Endothelial cell (in vitro differentiated cells): ENCODE results near the gene ADARB2. TPM values are rescaled to one million over a fixed set of nuclear protein-coding genes. Genes with fewer than 3 reads are reported as not detected.

Experiments used
- DNase-seq: peaks from one replicate; pipeline ENCODE4 v3.0.0; 2021; ENCODE audit warnings: low spot score
- H3K27ac Mint-ChIP-seq: one replicate; pipeline ENCODE4 v1.8.0; 2021; ENCODE audit warnings: mixed read lengths, inconsistent platforms; ENCODE audit not compliant: unreplicated experiment
- H3K27me3 Mint-ChIP-seq: one replicate; pipeline ENCODE4 v1.8.0; 2021; ENCODE audit warnings: mild to moderate bottlenecking, moderate library complexity, mixed read lengths, inconsistent platforms; ENCODE audit not compliant: unreplicated experiment
- H3K36me3 Mint-ChIP-seq: one replicate; pipeline ENCODE4 v1.8.0; 2021; ENCODE audit warnings: mild to moderate bottlenecking, low read depth, mixed read lengths, inconsistent platforms; ENCODE audit not compliant: unreplicated experiment
- H3K4me1 Mint-ChIP-seq: one replicate; pipeline ENCODE4 v1.8.0; 2021; ENCODE audit warnings: mild to moderate bottlenecking, mixed read lengths, inconsistent platforms; ENCODE audit not compliant: unreplicated experiment
- H3K4me3 Mint-ChIP-seq: one replicate; pipeline ENCODE4 v1.8.0; 2021; ENCODE audit warnings: mild to moderate bottlenecking, mixed read lengths, inconsistent platforms; ENCODE audit not compliant: unreplicated experiment
- H3K9me3 Mint-ChIP-seq: one replicate; pipeline ENCODE4 v1.8.0; 2021; ENCODE audit warnings: mixed read lengths, inconsistent platforms; ENCODE audit not compliant: unreplicated experiment
- total RNA-seq: library from RNA; stranded (reverse); fragmentation: NEBNext Ultra II Directional; extraction: Animal tissue kit (Norgen Biotek cat#: 25700); gene quantifications from one replicate; pipeline ENCODE4 v1.2.1, GENCODE V29; 2021; ENCODE audit not compliant: unreplicated experiment
- TF ChIP-seq, protein P1 (sequence below): fragments of 200-600 bp; sonication (generic); IDR thresholded peaks from one replicate; pipeline ENCODE4 v1.5.0; 2021; ENCODE audit warnings: antibody characterized with exemption; ENCODE audit not compliant: unreplicated experiment

The ADARB2 gene
- total RNA-seq, 1 donor from 2014 or later: 54.9 TPM

DNA sequence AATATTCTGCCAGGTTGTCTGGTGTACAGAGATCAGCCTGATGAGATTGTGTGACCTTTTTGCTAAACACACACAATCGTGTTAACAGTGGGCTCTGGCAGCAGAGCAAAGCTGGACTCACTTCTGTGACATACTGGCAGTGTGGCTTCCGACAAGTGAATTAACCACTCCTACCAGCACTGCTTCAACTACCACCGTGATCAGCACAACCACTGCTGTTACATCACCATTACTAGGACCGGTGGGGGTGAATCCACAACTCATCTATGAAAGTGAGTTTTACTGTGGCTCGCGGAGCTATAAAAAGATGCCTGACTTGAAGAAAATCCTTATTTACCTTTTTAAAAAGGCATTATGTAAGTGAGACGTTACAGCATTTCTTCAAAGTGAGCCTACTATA is 545.6 kb downstream of the ADARB2 start:
- H3K27me3 Mint-ChIP-seq: peaks cover 1% of the 10 kb centered on the region
- H3K27ac Mint-ChIP-seq: no peak overlapping the region
- H3K4me3 Mint-ChIP-seq: no peak overlapping the region
- no peaks in the 10 kb centered on the region for H3K9me3 Mint-ChIP-seq
- H3K4me1 Mint-ChIP-seq: peaks cover 17% of the 10 kb centered on the region
- TF ChIP-seq, protein P1, sequence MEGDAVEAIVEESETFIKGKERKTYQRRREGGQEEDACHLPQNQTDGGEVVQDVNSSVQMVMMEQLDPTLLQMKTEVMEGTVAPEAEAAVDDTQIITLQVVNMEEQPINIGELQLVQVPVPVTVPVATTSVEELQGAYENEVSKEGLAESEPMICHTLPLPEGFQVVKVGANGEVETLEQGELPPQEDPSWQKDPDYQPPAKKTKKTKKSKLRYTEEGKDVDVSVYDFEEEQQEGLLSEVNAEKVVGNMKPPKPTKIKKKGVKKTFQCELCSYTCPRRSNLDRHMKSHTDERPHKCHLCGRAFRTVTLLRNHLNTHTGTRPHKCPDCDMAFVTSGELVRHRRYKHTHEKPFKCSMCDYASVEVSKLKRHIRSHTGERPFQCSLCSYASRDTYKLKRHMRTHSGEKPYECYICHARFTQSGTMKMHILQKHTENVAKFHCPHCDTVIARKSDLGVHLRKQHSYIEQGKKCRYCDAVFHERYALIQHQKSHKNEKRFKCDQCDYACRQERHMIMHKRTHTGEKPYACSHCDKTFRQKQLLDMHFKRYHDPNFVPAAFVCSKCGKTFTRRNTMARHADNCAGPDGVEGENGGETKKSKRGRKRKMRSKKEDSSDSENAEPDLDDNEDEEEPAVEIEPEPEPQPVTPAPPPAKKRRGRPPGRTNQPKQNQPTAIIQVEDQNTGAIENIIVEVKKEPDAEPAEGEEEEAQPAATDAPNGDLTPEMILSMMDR: no peak
- DNase-seq: no peak
- H3K36me3 Mint-ChIP-seq: peaks cover 3% of the 10 kb centered on the region

DNA sequence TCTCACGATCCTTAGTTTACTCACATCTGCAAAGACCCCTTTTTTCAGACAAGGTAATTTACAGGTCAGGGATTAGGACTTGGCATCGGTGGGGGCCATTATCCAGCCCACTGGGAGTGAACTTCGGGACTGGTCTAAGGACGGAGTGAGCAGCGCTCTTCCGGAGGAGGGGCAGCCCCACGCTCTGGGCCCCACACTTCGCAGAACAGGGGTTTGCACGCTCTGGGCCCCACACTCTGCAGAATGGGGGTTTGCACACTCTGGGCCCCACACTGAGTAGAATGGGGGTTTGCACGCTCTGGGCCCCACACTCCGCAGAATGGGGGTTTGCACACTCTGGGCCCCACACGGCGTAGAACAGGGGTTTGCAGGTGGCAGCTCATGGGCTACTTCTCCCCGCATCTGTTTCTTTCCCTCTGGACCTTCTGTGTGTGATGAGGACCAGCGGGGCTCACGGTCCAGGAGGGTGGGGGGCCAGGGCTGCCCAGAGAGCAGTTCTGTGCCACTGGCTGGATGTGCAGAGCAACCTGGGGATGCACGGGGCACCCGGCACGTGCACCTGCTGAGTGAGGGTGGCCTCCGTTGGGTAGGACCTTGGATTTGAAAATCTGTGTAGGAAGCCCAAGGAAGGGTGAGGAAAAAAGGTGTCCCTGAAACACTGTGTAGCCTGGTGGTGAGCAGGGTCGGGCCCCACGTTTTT is 546.4 kb downstream of the ADARB2 start:
- Mint-ChIP-seq H3K4me3 (no peak overlapping the region), H3K9me3 (no peaks in the 10 kb centered on the region), H3K27ac (no peak overlapping the region), H3K4me1 (peaks cover 14% of the 10 kb centered on the region), H3K36me3 (peaks cover 3% of the 10 kb centered on the region), H3K27me3 (peaks cover 1% of the 10 kb centered on the region)
- no peak for DNase-seq
- TF ChIP-seq, protein P1: no peak

DNA sequence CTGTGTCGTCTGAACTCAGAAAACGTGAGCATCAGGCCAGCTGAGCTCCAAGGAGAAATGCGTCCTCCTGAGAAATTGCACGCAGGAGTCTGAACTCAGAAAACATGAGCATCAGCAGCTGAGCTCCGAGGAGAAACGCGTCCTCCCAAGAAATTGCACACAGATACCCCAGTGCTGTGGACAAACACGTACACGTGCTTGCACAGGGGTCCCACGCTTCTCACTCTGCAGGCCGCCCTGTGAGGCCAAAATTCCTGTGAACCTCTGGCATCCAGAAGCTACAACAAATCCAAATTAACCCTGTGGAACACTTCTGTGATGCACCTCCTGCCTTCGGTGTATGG is 547.3 kb downstream of the ADARB2 start:
- Mint-ChIP-seq H3K27me3 (peaks cover 1% of the 10 kb centered on the region), H3K27ac (no peak overlapping the region), H3K4me1 (peaks cover 13% of the 10 kb centered on the region), H3K4me3 (no peak overlapping the region), H3K36me3 (peaks cover 6% of the 10 kb centered on the region), H3K9me3 (no peaks in the 10 kb centered on the region)
- DNase-seq: no peak
- TF ChIP-seq, protein P1: no peak

DNA sequence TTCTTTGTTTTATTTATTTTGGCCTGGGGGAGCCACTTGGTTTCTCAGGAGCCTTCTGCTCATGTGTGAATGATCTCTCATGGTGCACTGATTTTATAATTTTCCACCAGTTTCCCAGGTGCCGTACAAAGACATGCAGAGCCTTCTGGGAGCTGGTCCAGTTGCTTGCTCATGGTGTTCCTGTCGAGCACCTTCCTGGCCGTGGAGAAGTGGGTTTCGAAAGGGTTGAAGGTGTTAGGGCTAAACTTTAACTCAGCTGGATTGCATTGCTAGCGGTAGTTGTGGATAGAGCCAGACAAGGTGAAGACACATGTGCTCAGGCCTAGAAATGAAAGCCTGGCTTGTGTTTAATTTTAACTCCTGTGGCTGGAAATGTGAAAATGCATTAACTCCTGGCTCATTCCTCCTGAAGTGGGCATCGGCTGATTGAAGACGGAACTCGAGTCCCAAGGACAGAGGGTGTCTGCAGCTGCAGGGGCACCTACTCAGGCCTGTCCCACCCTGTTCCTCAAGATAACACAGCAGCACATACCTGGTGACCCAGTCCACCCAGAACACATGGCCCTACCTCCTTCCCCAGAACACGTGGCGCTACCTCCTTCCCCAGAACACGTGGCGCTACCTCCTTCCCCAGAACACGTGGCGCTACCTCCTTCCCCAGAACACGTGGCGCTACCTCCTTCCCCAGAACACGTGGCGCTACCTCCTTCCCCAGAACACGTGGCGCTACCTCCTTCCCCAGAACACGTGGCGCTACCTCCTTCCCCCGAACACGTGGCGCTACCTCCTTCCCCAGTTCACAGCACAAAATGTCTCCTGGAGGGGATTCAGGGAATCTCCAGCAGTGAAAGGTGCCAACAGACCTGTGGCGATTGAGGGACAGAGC is 547.9 kb downstream of the ADARB2 start:
- Mint-ChIP-seq H3K4me3 (no peak overlapping the region), H3K4me1 (peaks cover 13% of the 10 kb centered on the region), H3K27me3 (peaks cover 1% of the 10 kb centered on the region), H3K36me3 (peaks cover 6% of the 10 kb centered on the region), H3K27ac (no peak overlapping the region), H3K9me3 (no peaks in the 10 kb centered on the region)
- no peak for DNase-seq
- TF ChIP-seq, protein P1: no peak
